Left renal pelvis (tissue), 4 donors: ENCODE data around the gene TOE1. TPM values are rescaled to one million over a fixed set of nuclear protein-coding genes. Genes with fewer than 3 reads are reported as not detected.
A peak's percentile ranks its signal among the peaks of the same experiment; 100 is the strongest.

Experiments used
- DNase-seq, 4 donors: peaks; one replicate each; pipeline ENCODE4 v3.0.0-alpha.2; 2013; ENCODE audit warnings: low read depth in 4 of 4, low spot score in 3 of 4
- polyA plus RNA-seq, 4 donors: library from polyadenylated mRNA; unstranded; fragments of 120-200 nt; gene quantifications; one replicate each; pipeline ENCODE4 v1.2.1, GENCODE V29; 2013; ENCODE audit not compliant: insufficient read length in 4 of 4

TOE1 gene
- polyA plus RNA-seq, 4 donors: 10.7 to 15.8 (median 14.0) TPM

DNA sequence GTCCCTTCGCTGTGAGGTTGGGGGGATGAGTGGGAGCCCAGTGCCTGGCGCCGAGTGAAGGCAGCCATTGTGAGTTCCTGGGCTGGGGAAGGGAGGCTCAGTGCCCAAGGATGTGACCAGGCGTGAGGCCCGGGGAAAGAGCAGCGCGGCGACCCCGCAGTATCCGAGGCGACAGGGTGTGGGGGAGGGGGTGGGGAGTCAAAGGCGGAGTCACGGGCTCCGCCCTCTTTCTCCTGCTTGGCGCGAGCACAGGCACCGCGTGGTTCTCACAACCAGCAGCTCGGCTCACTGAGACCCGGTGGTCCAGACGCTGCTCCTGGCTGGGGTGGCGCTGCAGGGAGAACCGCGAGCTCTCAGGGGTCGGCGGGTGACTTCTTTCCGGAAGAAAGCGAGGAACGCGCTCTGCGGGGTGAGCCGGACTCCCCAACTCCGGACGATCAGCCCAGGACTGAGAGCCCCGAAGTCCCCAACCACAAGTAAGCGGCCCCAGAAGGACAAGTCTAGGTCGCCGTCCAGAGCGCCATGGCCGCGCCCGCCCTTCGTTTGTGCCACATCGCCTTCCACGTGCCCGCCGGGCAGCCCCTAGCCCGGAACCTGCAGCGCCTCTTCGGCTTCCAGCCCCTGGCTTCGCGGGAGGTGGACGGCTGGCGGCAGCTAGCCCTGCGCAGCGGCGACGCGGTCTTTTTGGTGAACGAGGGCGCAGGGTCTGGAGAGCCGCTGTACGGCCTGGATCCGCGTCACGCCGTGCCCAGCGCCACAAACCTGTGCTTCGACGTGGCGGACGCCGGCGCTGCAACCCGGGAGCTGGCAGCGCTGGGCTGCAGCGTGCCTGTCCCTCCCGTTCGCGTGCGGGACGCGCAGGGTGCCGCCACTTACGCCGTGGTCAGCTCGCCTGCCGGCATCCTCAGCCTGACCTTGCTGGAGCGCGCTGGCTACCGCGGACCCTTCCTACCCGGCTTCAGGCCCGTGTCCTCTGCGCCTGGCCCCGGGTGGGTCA, 13.0 kb upstream of the TOE1 start, which contains the start of gene HPDL:
Gene HPDL, plus strand, starts transcription at position 269 of the 997 bp plus-strand sequence. Its CDS starts 254 bp downstream, at position 523.
- peak; percentile 67 to 76 (median 75) for DNase-seq

DNA sequence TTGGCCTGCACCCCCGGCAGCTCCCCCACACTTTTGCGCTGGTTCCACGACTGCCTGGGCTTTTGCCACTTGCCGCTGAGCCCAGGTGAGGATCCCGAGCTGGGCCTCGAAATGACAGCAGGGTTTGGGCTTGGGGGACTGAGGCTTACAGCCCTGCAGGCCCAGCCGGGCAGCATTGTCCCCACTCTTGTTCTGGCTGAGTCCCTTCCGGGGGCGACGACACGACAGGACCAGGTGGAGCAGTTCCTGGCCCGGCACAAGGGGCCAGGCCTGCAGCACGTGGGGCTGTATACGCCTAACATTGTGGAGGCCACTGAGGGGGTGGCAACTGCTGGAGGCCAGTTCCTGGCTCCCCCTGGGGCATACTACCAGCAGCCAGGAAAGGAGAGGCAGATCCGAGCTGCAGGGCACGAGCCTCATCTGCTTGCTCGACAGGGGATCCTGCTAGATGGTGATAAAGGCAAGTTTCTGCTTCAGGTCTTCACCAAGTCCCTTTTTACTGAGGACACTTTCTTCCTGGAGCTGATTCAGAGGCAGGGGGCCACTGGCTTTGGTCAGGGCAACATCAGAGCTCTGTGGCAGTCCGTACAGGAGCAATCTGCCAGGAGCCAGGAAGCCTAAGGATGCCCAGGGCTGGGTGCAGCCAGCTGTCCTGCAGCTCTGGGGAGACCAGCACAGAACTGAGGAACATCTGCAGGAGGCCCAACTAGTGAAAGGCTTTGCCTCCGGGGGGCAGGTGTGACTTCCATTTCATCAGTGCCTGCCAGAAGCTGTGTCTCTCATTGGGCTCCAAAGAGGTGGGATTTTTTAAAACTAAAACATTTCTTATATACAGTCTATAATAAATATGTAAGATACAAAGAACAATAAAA, 12.1 kb upstream of the TOE1 start:
- DNase-seq: no peak

DNA sequence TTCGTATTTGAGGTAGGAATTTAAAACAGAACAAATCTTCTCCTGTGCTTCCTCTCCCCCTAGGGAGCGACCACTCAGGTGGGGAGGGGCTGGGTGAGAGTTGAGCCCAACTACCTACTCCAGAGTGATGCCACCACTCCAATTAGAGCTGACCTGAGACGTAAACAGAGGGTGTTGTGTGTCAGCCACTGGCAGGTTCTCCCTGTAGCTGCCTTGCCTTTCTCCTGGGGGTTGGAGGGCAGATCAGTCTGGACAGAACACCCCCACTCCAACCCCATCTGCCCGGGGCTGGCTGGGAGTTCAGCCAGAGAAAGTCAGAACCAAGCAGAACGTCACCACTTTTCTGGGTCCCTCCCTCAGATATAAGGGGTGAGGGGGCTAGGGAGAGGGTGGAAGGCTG, 11.3 kb upstream of the TOE1 start:
- DNase-seq: no peak

DNA sequence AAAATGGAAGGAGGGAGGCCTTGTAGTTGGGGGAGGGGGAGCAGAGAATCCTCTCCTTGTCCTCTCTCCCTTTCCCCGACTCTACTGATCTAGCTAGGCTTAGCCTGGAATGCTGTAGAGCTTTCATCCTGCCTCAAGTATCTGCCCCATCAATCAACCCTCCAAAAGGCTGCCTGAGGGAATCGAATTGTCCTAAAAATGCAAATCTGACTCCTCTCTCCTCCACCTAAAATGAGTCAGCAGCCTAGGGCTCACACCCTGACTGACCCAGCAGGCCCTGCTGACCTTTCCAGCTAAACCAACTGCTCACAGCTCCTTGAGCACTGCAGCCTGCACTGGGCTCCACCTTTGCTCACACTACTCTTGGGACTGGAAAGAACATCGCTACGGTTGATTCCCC, 10.5 kb upstream of the TOE1 start:
- DNase-seq: no peak

DNA sequence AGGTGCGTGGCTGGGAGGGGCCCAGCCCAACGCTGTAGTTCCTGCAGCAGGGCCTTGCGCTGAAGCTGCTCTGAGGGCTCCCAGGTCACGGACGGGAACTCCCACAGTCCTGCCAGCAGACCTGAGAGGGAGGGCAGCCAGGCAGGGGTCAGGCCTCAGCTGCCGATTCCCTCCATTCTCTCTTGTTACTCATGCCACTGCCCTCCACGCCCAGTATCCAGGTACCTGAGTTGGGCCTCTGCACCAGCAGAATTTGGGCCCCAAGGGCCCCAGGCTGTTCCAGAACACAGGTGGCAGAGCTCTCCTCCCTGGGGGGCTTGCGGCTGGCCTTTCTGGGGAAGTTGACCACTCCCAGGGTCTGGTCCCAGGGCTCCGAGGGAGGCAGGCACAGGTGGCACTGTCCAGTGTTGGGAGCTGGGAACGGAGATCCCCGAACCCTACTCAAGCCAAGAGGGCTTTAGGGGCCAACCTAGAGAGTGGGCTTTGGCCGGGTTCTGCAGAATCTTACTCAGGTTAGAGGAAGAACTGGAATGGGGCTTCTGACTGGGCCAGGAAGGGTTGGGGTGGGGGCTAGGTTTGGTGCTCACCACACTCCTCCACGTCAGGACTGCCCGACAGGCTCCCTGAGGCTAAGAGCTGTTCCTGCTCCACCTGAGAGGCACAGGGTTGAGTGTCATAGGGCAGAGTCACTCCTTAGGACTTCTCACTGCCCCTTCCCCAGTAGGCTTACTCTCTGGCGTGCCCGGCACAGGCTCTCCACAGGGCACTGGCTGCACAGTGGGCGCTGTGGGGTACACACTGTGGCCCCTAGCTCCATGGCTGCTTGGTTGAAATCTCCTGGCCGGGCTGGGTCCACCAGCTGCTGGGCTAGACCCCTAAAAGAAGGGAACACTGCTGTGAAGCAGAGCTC, 8.3 kb upstream of the TOE1 start:
- DNase-seq: no peak

DNA sequence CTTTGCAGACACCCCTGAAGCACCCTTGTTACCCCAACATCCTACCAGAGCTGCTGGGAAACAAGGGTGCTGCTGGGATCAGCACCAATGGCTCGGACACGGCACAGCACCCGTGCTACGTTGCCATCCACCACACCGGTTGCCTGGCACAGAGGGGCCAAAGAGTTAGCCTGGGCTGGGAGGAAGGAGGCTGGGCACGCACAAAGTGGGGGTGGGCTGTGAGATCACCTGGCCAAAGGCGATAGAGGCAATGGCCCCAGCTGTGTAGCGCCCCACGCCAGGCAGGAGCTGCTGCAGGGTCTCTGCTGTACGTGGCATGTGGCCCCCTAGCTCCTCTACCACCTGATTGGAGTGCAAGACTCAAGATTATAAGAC, 7.6 kb upstream of the TOE1 start:
- no peak for DNase-seq

DNA sequence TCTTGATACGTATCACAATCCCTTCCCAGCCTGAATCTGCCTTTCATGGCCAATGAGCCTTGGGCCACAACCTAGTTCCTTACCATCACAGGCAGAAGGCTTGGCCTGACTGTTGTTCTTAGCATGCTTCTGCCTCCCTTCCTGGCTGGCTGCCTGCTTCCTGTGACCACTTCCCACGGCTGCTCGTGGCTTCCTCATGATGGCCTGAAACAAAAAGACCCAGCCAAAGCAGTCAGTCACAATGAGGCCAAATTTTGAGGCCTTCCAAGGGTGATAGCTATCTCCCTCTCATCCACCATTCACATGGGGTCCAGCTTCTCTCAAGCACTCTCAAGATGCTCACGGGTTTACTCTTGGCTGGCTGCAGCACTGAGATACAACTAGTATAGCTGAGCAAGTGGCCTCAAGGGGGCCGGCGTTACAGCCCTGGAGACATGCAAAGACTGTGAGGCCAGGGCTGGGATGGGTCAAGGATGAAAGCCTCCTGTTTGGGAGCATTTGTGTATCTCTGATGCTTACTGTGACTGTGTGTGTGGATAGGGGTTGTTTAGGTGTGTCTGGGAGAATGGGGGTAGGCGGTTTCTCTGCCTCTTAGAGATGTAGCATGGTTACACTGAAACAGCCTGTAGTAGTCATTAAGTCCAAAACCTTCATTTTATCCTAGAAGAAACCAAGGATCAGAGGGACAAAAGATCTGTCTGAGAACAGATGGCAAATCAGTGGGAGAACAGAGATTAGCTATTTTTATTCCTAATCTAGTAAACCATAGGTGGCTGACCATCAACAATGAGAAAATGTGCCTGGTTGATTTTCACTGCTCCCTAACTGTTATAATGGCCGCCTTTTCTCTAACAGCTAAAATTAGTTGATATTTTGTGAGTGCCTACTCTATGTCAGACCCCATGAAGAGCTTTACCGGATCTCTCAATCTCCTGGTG, 5.4 kb upstream of the TOE1 start:
- DNase-seq: no peak

DNA sequence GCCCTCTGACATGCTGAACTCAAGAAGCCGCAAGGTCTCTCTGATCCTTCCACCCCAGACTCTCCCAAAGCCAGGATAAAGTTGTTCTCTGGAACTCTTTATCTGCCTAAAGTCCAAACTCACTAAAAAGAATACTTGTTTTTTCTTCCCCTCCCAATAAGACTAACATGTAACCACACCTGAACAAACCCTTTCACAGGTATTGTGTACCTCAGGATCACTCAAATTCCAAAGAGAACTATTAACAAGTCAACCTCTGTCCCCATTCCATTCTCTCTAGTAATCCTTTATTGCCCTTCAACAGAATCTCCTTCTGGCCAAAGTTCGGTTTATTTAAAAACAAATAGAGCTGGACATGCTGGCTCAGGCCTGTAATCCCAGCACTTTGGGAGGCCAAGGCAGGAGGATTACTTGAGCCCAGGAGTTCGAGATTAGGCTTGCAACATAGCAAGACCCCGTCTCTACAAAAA, 4.1 kb upstream of the TOE1 start:
- no peak for DNase-seq

DNA sequence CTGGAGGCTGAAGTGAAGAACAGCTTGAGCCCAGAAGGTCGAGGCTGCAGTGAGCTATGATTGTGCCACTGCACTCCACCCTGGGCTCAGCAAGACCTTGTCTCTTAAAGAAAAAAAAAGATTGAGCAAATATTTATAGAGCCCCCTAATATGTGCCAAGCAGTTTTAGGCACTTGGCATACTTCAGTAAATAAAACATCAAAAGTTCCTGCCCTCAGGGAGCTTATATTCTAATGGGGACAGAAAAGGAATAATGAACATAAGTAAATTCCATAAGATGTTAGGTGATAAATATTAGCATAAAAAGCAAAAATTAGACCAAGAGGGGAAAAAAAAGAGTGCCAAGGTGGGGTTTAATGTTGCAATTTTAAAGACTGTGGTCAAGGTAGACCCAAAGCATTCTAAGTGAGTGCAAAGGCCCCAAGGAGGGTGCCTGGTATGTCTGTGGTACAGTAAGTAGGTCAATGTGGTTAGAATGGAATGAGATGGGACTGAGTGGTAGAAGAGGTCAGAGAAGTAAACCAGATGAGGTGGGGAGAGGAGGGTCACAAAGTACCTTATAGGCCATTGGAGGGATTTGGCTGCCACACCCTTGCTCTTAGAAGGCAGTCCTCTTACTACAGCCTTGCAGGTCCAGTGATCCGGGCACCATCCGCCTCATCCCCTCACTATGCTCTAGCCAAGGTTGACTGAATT, 2.2 kb upstream of the TOE1 start:
- DNase-seq: no peak

DNA sequence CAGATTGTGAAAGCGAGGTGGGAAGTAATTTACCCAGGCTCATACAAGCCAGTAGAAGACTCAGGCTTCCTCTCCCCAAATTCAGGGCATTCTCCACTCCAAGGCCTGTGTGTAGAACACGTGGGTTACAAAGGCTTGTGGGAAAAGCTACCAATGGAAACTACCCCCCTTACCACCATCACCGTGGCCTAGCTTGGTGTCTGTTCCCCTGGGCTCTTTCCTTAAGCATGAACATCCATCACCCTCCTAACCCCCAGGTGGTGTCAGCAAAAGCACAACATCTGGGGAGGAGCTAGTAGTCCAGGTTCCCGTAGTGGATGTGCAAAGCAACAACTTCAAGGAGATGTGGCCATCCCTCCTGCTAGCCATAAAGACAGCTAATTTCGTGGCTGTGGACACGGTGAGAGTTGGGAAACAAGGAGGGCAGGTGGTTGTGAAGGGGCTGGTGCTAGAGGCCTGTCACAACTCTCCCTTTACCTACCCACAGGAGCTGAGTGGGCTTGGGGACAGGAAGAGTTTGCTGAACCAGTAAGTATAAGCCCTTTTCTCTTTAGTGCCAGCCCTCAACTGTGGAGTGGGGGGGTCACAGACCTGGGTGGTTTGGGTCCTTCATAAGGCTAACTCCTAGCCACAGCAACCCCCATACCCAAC, 971 bp downstream of the TOE1 start:
- DNase-seq: no peak

DNA sequence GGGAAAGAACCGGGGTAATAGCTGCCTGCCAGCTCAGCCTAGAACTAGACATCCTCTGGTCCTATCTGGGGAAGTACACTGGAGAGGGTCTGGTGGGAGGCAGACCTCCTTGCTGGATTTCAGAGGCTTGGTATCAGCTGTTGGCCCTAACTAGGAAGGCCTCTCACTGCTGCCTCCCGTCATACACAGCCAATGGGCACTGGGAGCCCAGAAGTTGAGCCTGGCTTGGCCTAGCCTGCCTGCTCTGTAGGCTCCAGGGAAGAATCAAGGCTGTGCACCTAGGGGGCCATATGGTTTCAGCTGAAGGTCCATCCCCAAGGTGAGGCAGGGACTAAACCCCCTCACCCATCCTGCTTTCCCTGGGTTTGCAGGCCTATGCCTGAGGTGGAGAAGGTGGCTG, 4.5 kb downstream of the TOE1 start:
- no peak for DNase-seq

DNA sequence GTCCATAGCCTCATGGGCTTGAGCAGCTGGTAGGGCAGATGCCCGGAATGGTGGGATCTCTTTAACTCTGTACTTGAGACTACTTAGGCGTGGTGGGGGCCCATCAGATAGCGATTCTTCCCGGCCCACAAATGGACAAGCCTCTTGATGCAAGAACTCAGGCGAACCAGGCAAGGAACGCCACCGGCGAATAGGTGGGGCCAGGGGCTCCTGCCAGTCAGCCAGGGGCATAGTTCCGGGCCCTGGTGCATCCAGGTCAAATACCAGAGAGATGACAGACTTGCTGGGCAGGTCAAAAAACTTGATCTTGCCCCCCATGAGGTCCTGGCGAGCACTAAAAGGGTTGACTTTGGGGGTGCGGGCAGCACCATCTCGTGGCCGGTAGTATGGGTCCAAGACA, 5.0 kb downstream of the TOE1 start:
- DNase-seq: no peak

DNA sequence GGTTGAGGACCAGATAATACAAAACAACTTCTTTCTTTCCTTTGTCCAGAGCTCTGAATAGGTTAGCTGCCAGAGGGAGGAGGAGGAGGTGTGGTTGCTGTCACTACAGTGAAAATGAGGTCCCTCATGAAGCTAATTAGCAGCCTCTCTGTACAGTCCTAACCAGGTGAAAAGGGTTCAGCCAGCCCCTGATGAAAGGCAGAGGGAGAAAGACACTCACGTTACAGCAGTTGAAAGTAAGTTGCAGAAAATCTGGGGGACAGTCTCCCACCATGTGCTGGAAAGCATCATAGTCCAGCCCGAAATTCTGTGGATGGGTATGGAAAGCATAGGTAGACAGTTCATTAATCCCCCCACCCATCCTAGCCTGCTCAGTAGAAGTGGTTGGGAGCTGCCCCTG, 6.5 kb downstream of the TOE1 start:
- DNase-seq: no peak

DNA sequence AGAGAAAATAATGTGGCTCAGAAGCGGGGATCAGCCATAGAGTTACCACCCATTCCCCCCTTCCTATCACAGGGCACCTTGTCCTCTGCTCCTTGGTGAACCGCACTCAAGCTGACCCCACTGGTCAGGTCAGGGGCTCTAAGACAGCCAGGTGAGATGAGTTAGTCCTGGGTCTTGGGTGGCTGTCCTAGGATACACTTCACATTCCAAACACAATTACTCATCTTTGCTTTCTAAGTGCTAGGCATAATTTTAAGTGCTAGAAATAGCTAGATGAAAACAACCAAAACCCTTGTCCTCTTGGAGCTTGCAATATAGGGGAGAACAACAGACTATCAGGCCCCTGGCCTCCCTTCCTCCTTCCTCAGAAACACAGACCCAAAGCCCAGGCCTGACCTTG, 8.1 kb downstream of the TOE1 start:
- DNase-seq: no peak

DNA sequence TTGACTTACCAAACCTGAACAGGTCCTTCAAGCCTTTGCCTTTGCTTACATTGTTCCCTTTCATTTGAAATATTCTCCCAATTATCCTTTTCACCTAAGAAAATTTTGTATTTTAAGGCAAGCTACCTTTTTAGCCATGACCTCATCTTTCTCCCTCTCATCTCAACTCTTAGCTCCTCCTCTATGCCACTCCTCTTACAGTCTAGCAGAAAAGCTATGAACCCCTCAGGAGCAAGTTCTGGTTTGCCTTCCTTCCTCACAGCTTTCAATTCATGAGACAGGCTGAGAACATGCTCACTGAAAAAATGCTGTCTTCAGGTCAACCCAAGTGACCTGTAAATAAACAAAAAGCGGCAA, 8.6 kb downstream of the TOE1 start:
- no peak for DNase-seq

DNA sequence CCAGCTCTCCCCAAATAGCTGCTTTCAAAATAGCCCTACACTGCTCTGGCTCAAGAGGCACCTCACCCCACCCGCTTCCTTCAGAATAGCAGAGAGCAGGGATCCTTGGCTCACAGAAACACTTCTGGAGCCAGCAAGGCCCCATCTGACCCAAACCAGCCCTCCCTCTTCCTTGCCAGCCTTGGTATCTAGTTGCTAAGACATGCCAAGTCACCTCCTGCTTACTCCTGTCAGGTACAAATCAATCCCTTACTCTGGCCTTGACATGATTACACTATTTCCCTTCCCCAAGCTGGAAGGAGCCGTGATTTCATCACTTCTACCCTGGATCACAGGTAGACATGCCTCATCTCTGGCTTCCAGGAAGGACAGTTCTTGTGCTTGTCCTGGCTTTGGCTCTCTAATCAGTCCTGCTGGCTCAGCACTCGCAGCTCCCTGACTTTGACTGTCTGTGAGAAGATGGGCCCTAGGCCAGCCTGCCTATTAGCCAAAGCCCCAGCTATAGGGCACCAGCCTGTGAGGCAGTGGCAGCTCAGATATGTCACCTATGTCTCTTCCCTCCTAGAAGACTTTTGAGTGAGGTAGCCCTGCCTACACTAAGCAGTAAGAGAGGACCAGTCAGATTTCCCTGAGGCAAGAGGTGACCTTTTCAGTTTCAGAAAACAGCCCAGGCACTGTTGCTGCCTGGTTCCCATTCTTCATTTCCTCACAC, 9.2 kb downstream of the TOE1 start:
- no peak for DNase-seq

DNA sequence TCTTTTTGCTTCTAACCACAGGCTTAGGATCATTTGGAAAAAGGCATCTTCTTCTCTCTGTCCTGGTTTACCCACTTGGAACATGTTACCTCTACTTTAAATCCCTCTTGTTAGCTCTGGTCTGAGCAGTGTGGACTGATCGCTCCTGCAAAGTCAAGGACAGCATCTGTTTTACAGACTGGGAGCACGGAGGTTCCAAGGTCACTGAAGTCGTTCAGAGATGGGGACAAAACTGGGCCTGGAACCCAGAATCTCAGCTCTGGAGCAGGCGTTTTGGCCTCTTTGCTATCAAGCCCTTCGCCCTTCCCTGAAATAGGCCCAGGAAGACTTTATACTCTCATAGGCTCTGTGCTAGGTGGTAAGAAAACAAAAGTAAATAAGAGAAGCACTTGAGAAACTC, 11.5 kb downstream of the TOE1 start:
- DNase-seq: no peak

DNA sequence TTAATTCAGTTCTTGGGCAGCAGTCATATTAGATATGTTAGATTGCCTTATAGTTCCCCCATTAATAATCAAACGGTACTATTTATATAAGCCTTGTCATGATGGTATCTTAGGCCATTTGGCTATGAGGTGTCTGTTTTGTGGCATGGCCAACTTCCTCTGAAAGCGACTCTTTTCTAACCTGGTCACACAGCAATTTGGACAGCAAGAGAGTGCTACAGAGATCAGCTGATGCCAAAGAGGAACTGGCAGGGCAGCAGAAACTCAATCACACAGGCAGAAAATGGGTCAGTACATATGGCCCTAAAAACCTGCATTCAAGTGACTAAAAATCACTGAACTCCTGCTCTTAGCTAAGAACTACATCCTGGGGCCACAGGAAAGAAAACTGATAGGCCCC, 13.7 kb downstream of the TOE1 start:
- DNase-seq: no peak
